GM19025 (cell line): ENCODE results near the gene FAM217B.

Experiments
- ATAC-seq: cut with Tn5 transposase; IDR thresholded peaks from one replicate; pipeline ENCODE4 v1.9.1; 2021; ENCODE audit warnings: mild to moderate bottlenecking, low read depth, moderate library complexity; ENCODE audit not compliant: unreplicated experiment

FAM217B gene

GRCh38 chr20:59966428-59966827 lies 26.2 kb downstream of the FAM217B start:
- no peak for ATAC-seq

DNA sequence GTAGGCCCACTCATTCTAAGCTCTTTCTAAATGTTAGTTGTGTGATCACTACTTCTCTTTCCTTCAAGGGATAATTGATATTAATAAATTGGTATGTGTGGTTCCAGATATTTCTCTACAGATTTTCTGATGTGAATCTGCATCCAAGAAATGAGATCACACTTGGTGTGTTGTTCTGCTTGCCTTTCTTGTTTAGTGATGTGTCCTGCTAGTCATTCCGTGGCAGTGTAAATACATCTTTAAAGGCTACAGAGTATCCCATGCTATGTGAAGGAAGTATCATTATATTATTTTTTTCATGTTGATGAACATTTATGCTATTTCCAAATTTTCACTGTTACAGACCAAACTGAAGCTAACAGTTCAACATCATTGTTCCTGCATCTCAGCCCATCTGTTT lies 31.2 kb downstream of the FAM217B start:
- no peak for ATAC-seq

- ATAC-seq, result no peak
These were observed 32.0 kb downstream of the FAM217B start for GRCh38 chr20:59972037-59972801.

DNA sequence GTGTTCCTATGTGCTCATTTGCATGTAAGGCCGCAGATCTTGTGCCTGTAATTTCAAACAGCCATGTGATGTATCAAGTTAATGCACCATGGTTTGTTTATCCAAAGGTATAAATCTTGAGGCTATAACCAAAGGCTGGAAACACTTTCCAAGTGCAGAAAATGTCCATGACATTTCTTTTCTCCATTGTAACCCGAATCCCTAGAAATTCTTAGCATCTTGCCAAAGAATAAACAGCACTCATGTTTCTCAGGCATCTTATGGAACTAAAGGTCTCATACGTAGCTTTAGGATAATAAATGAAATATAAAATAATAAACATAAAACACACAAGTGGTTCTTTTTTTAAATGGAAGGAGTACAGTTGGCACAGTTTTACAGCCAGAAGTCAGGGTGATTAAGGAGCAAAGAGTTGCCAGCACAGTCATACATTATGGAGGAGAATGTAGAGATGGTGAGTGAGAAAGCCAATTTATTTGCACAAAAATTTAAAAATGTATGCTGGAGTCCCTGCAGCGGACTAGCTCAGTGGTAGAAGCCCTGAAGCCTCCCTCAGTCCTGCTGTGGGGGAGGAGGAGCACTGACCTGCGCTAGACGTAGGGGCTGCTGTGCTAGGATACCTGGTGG lies 36.1 kb downstream of the FAM217B start:
- ATAC-seq, result no peak

DNA sequence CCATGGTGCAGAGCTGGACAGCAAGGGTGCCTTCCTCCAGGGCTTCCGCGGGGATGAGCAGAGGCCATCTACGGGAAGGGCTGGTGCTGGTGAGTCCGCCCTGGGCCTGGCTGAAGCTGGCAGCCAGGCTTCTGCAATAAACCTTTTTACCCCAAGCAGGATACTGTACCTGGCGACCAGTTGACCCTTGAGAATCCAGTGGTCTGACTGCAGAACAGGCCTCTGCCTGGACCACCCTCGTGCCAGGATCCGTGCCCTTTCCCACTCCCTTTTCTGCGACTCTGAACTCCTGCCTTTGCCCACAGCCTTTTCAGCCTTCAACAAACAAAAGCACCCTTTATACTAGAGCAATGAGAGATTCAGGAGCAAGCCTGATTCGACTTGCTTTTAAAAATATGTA lies 36.9 kb downstream of the FAM217B start:
- ATAC-seq, result no peak

DNA sequence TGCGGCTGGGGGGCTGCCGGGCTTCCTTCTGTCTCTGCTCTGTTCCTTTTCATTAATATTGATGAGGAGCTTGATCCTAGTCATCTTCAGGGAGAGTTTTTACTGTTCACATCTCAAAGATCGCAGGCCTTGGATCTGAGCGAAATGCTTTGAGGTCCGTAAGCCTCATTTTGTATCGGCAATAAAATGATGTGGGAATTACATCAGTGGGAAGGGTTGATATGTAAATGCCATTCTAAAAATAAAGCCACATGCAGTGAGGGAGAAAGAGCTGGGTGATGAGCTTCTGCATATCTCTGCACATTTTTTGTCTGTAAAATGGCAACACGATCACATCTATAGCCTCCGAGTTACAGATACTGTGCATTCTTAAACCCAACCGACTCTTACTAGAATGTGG lies 42.9 kb downstream of the FAM217B start:
- ATAC-seq, result no peak

DNA sequence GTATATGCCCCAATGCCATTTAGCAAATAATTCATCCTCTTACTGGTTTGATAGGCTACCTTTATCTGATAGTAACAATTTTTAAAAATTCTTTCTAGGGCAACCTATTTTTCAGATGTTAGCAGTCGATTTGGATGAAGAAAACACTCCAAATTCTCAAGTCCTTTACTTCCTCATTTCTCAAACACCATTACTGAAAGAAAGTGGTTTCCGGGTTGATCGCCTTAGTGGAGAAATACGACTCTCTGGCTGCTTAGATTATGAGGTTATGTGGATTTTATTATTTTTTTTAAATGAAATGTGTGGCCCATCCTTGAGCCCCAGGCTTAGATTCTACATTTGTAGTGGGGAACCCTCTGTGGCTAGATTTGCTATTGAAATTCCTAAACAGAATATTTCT lies 44.4 kb downstream of the FAM217B start:
- ATAC-seq, result no peak

GRCh38 chr20:59985164-59985563 lies 45.0 kb downstream of the FAM217B start:
- ATAC-seq, result no peak

DNA sequence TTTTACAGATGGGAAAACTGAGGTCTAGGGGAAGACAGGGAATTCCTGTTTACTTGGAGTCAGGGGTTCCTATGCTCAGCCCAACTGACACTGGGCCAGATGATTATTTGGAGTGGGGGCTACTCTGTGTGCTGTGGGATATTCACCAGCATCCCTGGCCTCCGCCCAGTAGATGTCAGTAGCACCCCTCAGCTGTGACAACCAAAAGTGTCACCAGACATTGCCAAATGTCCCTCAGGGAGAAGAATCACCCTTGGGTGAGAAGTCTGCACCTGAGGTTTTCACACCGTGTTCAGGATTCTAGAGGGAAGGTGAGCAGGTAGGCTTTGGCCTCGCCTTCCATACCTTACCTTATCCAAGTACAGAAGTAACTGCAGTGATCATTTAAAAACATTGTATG lies 45.7 kb downstream of the FAM217B start:
- ATAC-seq, result no peak

- ATAC-seq, result no peak
These were observed 46.9 kb downstream of the FAM217B start for GRCh38 chr20:59987135-59987534.

DNA sequence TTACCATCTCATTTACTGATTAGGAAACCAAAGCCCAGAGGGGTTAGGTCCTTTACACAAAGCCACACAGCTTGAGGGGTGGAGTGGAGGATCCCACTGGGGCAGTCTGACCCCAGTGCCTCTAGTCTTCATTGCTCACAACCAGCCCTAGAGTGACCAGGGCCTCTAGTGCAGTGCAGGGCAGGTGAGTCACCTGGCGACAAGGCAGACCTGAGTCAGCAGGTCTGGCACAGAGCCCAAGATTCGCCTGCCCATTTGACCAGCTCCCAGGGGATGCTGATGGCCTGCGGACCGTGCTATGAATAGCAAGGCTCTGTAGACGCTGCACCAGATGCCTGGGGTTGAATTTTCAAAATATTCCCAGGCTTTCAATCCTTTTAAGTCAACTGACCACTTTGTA lies 48.0 kb downstream of the FAM217B start:
- ATAC-seq, result no peak

GRCh38 chr20:59992526-59993084 lies 52.4 kb downstream of the FAM217B start:
- ATAC-seq, result no peak

GRCh38 chr20:59993736-59994430 lies 53.7 kb downstream of the FAM217B start:
- ATAC-seq, result no peak

DNA sequence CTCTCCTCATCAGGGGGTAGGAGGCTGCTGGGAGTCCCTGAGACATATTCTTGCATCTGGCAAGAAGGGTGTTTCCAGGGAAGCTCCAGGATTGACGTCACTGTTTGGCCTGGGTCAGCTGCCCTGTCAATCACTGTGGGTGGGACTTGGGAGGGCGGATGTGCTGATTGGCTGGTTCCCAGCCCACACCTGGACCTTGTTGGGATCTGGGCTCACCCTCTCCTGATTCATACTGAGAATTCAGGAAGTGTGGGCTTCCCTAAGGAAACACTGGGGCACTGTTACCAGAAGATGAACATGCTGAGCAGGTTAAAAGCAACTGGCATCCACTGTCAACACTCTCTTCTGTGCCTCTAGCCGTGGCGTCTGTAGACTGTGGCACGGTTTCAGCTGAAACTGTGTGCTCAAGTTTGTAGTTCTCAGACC lies 54.5 kb downstream of the FAM217B start:
- no peak for ATAC-seq

DNA sequence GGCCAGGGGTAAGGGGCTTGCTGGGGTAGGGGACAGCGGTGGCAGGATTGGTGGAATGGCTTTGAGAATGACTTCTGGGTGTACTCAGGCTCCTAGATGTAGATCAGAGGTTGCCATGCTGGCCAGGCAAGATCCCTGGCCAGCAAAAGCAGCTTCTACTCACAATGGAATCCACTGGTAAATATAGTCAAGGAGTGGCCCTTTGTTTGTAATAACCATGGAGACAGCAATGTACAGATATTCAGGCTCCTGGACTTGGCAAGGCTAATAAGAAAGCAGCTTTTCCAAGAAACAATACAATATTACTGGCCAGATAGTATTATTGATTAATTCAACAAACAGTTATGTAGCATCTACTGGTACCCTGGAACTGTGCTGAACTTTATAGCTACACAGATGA lies 55.9 kb downstream of the FAM217B start:
- no peak for ATAC-seq

DNA sequence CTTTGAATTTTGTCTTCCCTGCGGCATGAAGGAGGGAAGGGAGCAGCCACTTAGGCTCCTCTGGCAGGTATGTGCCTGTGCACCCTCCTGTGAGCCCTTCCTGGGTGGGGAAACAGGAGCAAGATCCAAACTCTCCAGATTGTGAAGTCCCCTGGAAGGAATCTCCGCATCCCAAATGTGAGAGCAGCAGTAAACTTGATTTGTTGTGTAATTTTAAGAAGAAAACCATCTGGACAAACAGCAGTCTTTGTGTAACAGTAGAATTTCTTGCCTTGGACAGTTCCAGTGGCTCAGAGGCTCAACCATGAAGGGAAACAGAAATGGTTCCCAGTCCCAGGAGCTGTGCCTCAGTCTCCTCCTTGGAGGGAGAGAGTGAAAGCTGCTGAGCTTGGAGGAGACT lies 57.7 kb downstream of the FAM217B start:
- no peak for ATAC-seq
